Neutrophil (primary cell): ENCODE results near the gene PTPN23.

ENCODE experiments used
- H3K27ac ChIP-seq: fragments of 200-600 bp; sonication (generic); 2 replicates; pipeline ENCODE4 v1.5.1; 2016; ENCODE audit warnings: mild to moderate bottlenecking, moderate library complexity
- H3K27me3 ChIP-seq: fragments of 200-600 bp; sonication (generic); 2 replicates; pipeline ENCODE4 v1.6.0; 2016; ENCODE audit warnings: mild to moderate bottlenecking
- H3K36me3 ChIP-seq: fragments of 200-600 bp; sonication (generic); 2 replicates; pipeline ENCODE4 v1.5.1; 2017
- H3K4me1 ChIP-seq, 2 experiments: fragments of 200-600 bp in 1 of 2; sonication (generic) in 1 of 2; 1 replicate in 1 of 2; 2 replicates in 1 of 2; pipeline versions ENCODE4 v1.5.1 to v1.6.1; 2013 to 2016; ENCODE audit warnings: low read depth in 1 of 2, low read length in 1 of 2, mild to moderate bottlenecking in 1 of 2, moderate library complexity in 1 of 2; ENCODE audit not compliant: control insufficient read depth in 1 of 2, insufficient read depth in 1 of 2
- H3K4me3 ChIP-seq, 2 experiments: fragments of 200-600 bp in 1 of 2; sonication (generic) in 1 of 2; 1 replicate in 1 of 2; 2 replicates in 1 of 2; pipeline ENCODE4 v1.5.1; 2013 to 2016; ENCODE audit warnings: low read depth in 1 of 2, low read length in 1 of 2, mild to moderate bottlenecking in 1 of 2, moderate library complexity in 1 of 2
- H3K9me3 ChIP-seq: fragments of 200-600 bp; sonication (generic); 2 replicates; pipeline ENCODE4 v1.5.1; 2016
- TF ChIP-seq, protein P1 (sequence below): fragments of 200-600 bp; sonication (generic); IDR thresholded peaks from 2 replicates; pipeline ENCODE4 v1.5.1; 2016; ENCODE audit warnings: antibody characterized with exemption

Gene PTPN23

GRCh38 chr3:47431225-47431624 lies 50.4 kb downstream of the PTPN23 start:
- Histone ChIP-seq H3K4me1 (peaks cover 6 to 9% of the 10 kb centered on the region in 2 experiments), H3K27ac (no peak overlapping the region), H3K4me3 (no peak overlapping the region), H3K36me3 (peaks cover 56% of the 10 kb centered on the region), H3K9me3 (no peaks in the 10 kb centered on the region), H3K27me3 (no peaks in the 10 kb centered on the region)
- TF ChIP-seq, protein P1, sequence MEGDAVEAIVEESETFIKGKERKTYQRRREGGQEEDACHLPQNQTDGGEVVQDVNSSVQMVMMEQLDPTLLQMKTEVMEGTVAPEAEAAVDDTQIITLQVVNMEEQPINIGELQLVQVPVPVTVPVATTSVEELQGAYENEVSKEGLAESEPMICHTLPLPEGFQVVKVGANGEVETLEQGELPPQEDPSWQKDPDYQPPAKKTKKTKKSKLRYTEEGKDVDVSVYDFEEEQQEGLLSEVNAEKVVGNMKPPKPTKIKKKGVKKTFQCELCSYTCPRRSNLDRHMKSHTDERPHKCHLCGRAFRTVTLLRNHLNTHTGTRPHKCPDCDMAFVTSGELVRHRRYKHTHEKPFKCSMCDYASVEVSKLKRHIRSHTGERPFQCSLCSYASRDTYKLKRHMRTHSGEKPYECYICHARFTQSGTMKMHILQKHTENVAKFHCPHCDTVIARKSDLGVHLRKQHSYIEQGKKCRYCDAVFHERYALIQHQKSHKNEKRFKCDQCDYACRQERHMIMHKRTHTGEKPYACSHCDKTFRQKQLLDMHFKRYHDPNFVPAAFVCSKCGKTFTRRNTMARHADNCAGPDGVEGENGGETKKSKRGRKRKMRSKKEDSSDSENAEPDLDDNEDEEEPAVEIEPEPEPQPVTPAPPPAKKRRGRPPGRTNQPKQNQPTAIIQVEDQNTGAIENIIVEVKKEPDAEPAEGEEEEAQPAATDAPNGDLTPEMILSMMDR: no peak

GRCh38 chr3:47432673-47433072 lies 51.9 kb downstream of the PTPN23 start:
- peaks cover 48% of the 10 kb centered on the region for H3K36me3 ChIP-seq
- no peaks in the 10 kb centered on the region for H3K27me3 ChIP-seq
- no peaks in the 10 kb centered on the region for H3K9me3 ChIP-seq
- TF ChIP-seq, protein P1: no peak
- H3K4me1 ChIP-seq: peaks cover 6 to 9% of the 10 kb centered on the region in 2 experiments
- H3K27ac ChIP-seq: no peak overlapping the region
- no peak overlapping the region for H3K4me3 ChIP-seq

- Histone ChIP-seq H3K4me3 (no peak overlapping the region), H3K27ac (no peak overlapping the region), H3K36me3 (peaks cover 49% of the 10 kb centered on the region), H3K9me3 (no peaks in the 10 kb centered on the region), H3K4me1 (peaks cover 6 to 9% of the 10 kb centered on the region in 2 experiments), H3K27me3 (no peaks in the 10 kb centered on the region)
- TF ChIP-seq, protein P1: no peak
Measured at GRCh38 chr3:47433796-47434195, 53.0 kb downstream of the PTPN23 start.

- H3K4me3 ChIP-seq: no peak overlapping the region
- peaks cover 5 to 6% of the 10 kb centered on the region in 2 experiments for H3K4me1 ChIP-seq
- H3K27ac ChIP-seq: no peak overlapping the region
- H3K9me3 ChIP-seq: no peaks in the 10 kb centered on the region
- peaks cover 60% of the 10 kb centered on the region for H3K36me3 ChIP-seq
- TF ChIP-seq, protein P1: no peak
- H3K27me3 ChIP-seq: no peaks in the 10 kb centered on the region
Measured at GRCh38 chr3:47434849-47435248, 54.0 kb downstream of the PTPN23 start.

DNA sequence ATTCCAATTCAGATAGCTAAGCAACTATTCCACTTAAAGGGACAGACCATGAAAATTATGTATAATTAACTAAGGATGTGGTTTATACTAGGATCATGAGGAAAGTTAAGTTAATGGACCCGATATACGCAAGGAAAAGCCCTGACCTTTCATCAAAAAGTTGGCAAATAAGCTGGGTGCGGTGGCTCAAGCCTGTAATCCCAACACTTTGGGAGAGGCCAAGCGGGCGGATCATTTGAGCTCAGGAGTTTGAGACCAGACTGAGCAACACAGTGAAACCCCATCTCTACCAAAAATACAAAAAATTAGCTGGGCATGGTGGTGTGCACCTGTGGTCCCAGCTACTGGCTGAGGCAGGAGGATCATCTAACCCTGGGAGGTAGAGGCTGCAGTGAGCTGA lies 55.4 kb downstream of the PTPN23 start:
- H3K4me1 ChIP-seq: no peaks in the 10 kb centered on the region

More for the DNA sequence above, 55.4 kb downstream of the PTPN23 start:
- H3K4me3 ChIP-seq: no peak overlapping the region
- TF ChIP-seq, protein P1: no peak
- no peaks in the 10 kb centered on the region for H3K9me3 ChIP-seq
- H3K27ac ChIP-seq: no peak overlapping the region
- no peaks in the 10 kb centered on the region for H3K27me3 ChIP-seq
- peaks cover 63% of the 10 kb centered on the region for H3K36me3 ChIP-seq
